Measurements from ENCODE around the gene RNPS1. TPM values are rescaled to one million over a fixed set of nuclear protein-coding genes. Genes with fewer than 3 reads are reported as not detected.

The RNPS1 gene
- total and polyA plus RNA-seq, 8 donors = 109 to 208 (median 194) TPM

DNA sequence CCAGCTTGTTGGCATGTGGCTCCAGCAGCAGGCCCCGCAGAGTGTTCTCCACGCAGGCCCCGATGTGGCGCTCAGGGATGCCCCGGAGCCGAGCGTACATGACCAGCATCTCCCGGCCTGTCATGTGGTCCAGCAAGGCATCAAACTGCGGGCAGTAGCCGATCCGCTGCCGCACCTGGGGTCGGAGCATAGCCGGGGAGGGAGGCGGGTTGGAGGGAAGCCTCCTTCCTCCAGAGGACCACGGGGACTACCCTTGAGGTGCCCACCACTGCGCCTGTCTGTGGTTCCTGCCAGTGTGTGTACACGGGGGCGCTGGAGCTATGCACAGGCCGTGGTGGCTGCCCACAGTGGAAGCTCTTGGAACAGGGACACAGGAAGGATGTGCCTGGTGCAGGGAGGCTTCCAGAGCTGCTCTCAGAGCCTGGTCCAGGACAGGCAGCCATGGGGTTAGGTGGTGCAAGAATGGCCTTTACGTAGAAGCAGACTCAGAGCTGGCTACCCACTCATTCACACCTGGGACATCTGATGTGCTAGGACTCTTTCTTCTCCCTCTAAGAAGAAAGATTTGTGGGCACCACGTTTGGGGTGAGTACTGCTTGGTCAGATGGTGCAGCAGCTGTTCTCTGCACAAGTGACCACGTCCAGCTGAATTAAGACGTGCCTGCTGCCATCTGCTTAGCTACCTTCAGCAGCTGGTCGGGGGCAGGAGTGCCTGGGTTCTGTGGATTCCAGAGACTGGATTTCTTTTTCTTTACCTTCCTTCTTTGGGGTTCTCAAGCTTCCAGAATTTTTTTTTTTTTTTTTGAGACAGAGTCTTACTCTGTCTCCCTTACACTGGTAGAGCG is 11.3 kb upstream of the RNPS1 start:
- Histone ChIP-seq H3K27me3 (no peaks in the 10 kb centered on the region), H3K9me3 (no peaks in the 10 kb centered on the region), H3K36me3 (peaks cover 0 to 85% of the 10 kb centered on the region in 2 donors), H3K27ac (no peak overlapping the region), H3K4me1 (no peaks in the 10 kb centered on the region), H3K4me3 (no peak overlapping the region)
- intact Hi-C loops (cut with DNase I) = no loop called here
- DNase-seq (peak in 1 of 4 donors; percentile 63), ATAC-seq (no peak)
- TF ChIP-seq, protein P1, sequence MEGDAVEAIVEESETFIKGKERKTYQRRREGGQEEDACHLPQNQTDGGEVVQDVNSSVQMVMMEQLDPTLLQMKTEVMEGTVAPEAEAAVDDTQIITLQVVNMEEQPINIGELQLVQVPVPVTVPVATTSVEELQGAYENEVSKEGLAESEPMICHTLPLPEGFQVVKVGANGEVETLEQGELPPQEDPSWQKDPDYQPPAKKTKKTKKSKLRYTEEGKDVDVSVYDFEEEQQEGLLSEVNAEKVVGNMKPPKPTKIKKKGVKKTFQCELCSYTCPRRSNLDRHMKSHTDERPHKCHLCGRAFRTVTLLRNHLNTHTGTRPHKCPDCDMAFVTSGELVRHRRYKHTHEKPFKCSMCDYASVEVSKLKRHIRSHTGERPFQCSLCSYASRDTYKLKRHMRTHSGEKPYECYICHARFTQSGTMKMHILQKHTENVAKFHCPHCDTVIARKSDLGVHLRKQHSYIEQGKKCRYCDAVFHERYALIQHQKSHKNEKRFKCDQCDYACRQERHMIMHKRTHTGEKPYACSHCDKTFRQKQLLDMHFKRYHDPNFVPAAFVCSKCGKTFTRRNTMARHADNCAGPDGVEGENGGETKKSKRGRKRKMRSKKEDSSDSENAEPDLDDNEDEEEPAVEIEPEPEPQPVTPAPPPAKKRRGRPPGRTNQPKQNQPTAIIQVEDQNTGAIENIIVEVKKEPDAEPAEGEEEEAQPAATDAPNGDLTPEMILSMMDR (IDR thresholded peaks at IDR 0.05) = no peak

DNA sequence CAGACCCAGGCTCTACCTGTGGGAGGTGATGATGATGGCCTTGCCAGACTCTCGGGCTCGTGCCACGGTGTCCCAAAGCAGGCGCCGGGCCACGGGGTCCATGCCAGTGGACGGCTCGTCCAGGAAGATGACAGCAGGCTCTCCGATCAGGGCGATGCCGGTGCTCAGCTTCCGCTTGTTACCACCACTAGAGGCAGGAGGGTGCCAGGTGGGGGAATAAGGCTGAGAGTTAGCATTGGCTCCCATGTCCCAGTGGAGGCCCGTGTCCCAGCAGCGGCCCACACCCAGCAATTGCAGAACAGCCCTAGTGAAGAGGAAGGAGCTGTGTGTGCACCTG is 10.3 kb upstream of the RNPS1 start:
- ATAC-seq (no peak), DNase-seq (peak in 1 of 4 donors; percentile 65)
- H3K9me3 ChIP-seq = no peaks in the 10 kb centered on the region
- TF ChIP-seq, protein P1 (IDR thresholded peaks at IDR 0.05) = no peak
- no peaks in the 10 kb centered on the region for H3K4me1 ChIP-seq
- peaks cover 0 to 75% of the 10 kb centered on the region in 2 donors for H3K36me3 ChIP-seq
- H3K27me3 ChIP-seq = no peaks in the 10 kb centered on the region
- no peak overlapping the region for H3K4me3 ChIP-seq
- H3K27ac ChIP-seq = no peak overlapping the region
- intact Hi-C loops (cut with DNase I) = no loop called here

DNA sequence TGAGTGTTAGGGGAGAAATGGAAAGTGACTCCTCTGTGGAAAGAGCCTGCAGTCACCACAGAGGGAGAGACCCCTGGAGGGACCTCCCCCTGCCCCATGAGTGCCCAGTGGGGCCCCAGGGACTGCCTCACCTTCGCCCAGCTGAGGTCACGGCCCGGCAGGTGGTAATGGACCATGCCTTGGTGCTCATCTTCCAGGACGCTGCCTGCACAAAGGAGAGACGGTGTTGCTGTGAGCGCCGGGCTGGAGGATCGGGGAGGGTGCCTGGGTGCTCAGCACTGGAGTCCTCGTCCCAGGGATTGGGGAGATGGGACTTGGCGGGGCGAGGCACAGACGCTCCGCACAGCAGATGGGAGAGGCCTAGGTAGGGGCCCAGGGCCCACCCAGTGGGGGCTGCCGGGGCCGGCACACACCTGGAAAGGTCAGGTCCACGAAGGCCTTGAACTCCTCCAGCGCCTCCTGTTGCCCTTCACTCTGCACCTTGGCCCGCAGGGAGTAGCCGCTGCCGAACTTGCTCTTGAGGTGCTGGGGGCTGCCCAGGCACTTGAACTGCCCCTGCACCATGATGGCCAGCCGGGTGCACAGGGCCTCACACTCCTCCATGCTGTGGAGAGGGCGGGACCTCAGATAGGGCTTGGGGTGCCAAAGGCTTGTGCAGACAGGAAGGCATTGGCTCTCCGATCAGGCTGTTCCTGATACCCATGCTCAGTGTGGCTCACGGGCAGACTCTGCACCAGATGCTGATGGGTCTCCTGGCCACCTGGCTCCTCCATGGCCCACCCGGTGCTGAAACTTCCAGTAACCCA is 9.7 kb upstream of the RNPS1 start:
- TF ChIP-seq, protein P1 (IDR thresholded peaks at IDR 0.05) = no peak
- H3K4me3 ChIP-seq = no peak overlapping the region
- intact Hi-C loops (cut with DNase I) = no loop called here
- ATAC-seq (no peak), DNase-seq (peak in 1 of 4 donors; percentile 66)
- H3K27ac ChIP-seq = no peak overlapping the region
- no peaks in the 10 kb centered on the region for H3K27me3 ChIP-seq
- no peaks in the 10 kb centered on the region for H3K4me1 ChIP-seq
- no peaks in the 10 kb centered on the region for H3K9me3 ChIP-seq
- peaks cover 0 to 70% of the 10 kb centered on the region in 2 donors for H3K36me3 ChIP-seq

DNA sequence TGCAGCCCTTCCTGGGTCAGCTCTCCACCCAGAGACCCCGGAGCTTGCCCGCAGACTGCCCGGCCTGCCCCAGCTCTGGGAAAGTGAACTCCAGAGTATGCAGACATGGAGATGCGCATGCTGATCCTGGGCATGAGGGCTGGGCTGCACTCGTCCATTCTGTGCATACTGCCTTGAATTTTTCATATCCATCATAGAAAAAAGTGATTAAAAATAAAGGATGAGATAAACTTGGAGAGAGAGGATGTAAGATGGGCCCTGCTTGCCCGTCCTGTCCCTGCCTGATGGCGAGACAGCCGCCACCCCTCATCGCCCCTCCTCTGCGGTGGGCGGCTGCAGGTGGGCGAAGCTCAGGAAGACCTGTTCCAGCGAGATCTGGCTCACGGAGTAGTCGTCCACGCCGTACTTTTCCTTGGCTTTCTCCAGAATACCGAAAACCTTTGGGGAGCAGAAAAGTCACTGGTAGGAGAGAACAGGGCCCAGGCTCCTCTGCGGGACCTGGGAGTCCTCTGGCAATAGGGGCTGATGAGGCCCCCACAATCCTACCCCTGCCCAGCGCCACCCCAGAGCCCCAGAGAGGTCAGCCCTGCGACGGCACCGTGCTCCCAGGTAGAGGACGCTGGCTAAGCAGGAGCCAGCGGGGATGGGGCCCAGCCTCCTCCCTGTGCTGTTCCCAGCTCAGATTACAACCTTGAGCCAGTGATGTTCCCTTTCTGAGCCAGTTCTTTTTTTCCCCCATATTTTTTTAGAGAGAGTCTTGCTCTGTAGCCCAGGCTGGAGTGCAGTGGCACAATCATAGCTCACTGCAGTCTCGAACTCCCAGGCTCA is 8.7 kb upstream of the RNPS1 start:
- DNase-seq (peak in 1 of 4 donors; percentile 69), ATAC-seq (no peak)
- H3K27ac ChIP-seq = no peak overlapping the region
- H3K4me3 ChIP-seq = no peak overlapping the region
- peaks cover 0 to 6% of the 10 kb centered on the region in 2 donors for H3K4me1 ChIP-seq
- H3K36me3 ChIP-seq = peaks cover 0 to 62% of the 10 kb centered on the region in 2 donors
- TF ChIP-seq, protein P1 (IDR thresholded peaks at IDR 0.05) = no peak
- H3K27me3 ChIP-seq = no peaks in the 10 kb centered on the region
- intact Hi-C loops (cut with DNase I) = no loop called here
- no peaks in the 10 kb centered on the region for H3K9me3 ChIP-seq

Measured in left lung (tissue), 10 donors.